Measurements from ENCODE around the gene ARF1. TPM values are rescaled to one million over a fixed set of nuclear protein-coding genes. Genes with fewer than 3 reads are reported as not detected.
A peak's percentile ranks its signal among the peaks of the same experiment; 100 is the strongest.

Gene ARF1
- total RNA-seq, 2 experiments from 2014 or later, result 318 to 322 TPM

- no peaks in the 10 kb centered on the region for H3K36me3 Mint-ChIP-seq (ENCODE audit: low read depth)
- intact Hi-C loops (cut with DNase I, micrococcal nuclease), result no loop called here
- CTCF ChIA-PET, result no interaction called here
- H3K27me3 Mint-ChIP-seq, result no peaks in the 10 kb centered on the region
- H3K9me3 ChIP-seq (ENCODE audit: control insufficient read depth in 1 of 2, insufficient read depth in 1 of 2, low read length in 2 of 2), result no peaks in the 10 kb centered on the region
- peaks cover 0 to 13% of the 10 kb centered on the region in 2 experiments for H3K27me3 ChIP-seq (ENCODE audit: control insufficient read depth in 1 of 2, insufficient read depth in 2 of 2, low read length in 2 of 2)
- POLR2A ChIA-PET, result no interaction called here
- no peak overlapping the region for H3K4me3 Mint-ChIP-seq
- no peaks in the 10 kb centered on the region for H3K9me3 Mint-ChIP-seq
- peaks cover 12% of the 10 kb centered on the region for H3K4me1 Mint-ChIP-seq (ENCODE audit: low read depth)
- no peak overlapping the region for H3K27ac ChIP-seq (ENCODE audit: low read depth in 1 of 2, low read length in 2 of 2)
- no peaks in the 10 kb centered on the region for H3K36me3 ChIP-seq (ENCODE audit: insufficient read depth, low read length)
- peaks cover 2% of the 10 kb centered on the region for H3K4me1 ChIP-seq (ENCODE audit: insufficient read depth, low read length)
- no peak for TF ChIP-seq CTCF (IDR thresholded peaks at IDR 0.05)
- ATAC-seq (ENCODE audit: poor library complexity) (no peak), DNase-seq (peak in 1 of 14 experiments; percentile 12)
- H3K4me3 ChIP-seq (ENCODE audit: low read length), result no peak overlapping the region
- H3K27ac Mint-ChIP-seq, result no peak overlapping the region
Observed at GRCh38 chr1:228073061-228073856, 9.2 kb upstream of the ARF1 start.

- peaks cover 2% of the 10 kb centered on the region for H3K4me1 ChIP-seq (ENCODE audit: insufficient read depth, low read length)
- ChIA-PET CTCF (interaction anchor here (0.8 kb wide), 1 partner anchor 75 kb away, joined by 3 read pairs; no protein-coding TSS in a partner anchor), POLR2A (no interaction called here)
- no peaks in the 10 kb centered on the region for H3K36me3 ChIP-seq (ENCODE audit: insufficient read depth, low read length)
- ATAC-seq (ENCODE audit: poor library complexity), result no peak
- no peak for TF ChIP-seq CTCF (IDR thresholded peaks at IDR 0.05)
- H3K4me3 ChIP-seq (ENCODE audit: low read length), result no peak overlapping the region
- no peaks in the 10 kb centered on the region for H3K9me3 ChIP-seq (ENCODE audit: control insufficient read depth in 1 of 2, insufficient read depth in 1 of 2, low read length in 2 of 2)
- Mint-ChIP-seq H3K9me3 (no peaks in the 10 kb centered on the region), H3K4me1 (ENCODE audit: low read depth) (peaks cover 12% of the 10 kb centered on the region), H3K27me3 (no peaks in the 10 kb centered on the region), H3K36me3 (ENCODE audit: low read depth) (no peaks in the 10 kb centered on the region), H3K27ac (no peak overlapping the region), H3K4me3 (no peak overlapping the region)
- H3K27me3 ChIP-seq (ENCODE audit: control insufficient read depth in 1 of 2, insufficient read depth in 2 of 2, low read length in 2 of 2), result peaks cover 0 to 9% of the 10 kb centered on the region in 2 experiments
- intact Hi-C loops (cut with DNase I, micrococcal nuclease), result no loop called here
- peak in 1 of 14 experiments; percentile 18 for DNase-seq
- H3K27ac ChIP-seq (ENCODE audit: low read depth in 1 of 2, low read length in 2 of 2), result no peak overlapping the region
Observed at GRCh38 chr1:228073857-228074545, 8.5 kb upstream of the ARF1 start.

GRCh38 chr1:228074954-228075730 is 7.4 kb upstream of the ARF1 start:
- ATAC-seq (ENCODE audit: poor library complexity) (no peak), DNase-seq (peak in 1 of 14 experiments; percentile 11)
- Mint-ChIP-seq H3K4me1 (ENCODE audit: low read depth) (peaks cover 16% of the 10 kb centered on the region), H3K4me3 (no peak overlapping the region), H3K36me3 (ENCODE audit: low read depth) (no peaks in the 10 kb centered on the region), H3K27me3 (no peaks in the 10 kb centered on the region), H3K9me3 (no peaks in the 10 kb centered on the region), H3K27ac (no peak overlapping the region)
- Histone ChIP-seq H3K27ac (ENCODE audit: low read depth in 1 of 2, low read length in 2 of 2) (no peak overlapping the region), H3K9me3 (ENCODE audit: control insufficient read depth in 1 of 2, insufficient read depth in 1 of 2, low read length in 2 of 2) (no peaks in the 10 kb centered on the region), H3K36me3 (ENCODE audit: insufficient read depth, low read length) (no peaks in the 10 kb centered on the region), H3K4me3 (ENCODE audit: low read length) (no peak overlapping the region), H3K27me3 (ENCODE audit: control insufficient read depth in 1 of 2, insufficient read depth in 2 of 2, low read length in 2 of 2) (peaks cover 0 to 2% of the 10 kb centered on the region in 2 experiments), H3K4me1 (ENCODE audit: insufficient read depth, low read length) (peaks cover 7% of the 10 kb centered on the region)
- ChIA-PET POLR2A (no interaction called here), CTCF (no interaction called here)
- intact Hi-C loops (cut with DNase I, micrococcal nuclease), result no loop called here
- TF ChIP-seq CTCF (IDR thresholded peaks at IDR 0.05), result no peak

Data from CD4-positive, alpha-beta T cell (primary cell).